Stimulated activated CD4-positive, alpha-beta T cell treated with anti-CD3 and anti-CD28 coated beads, Interleukin-15, amount 100 ng/mL, for 48 hours (primary cell): ENCODE data around the gene LIX1L.

Experiments
- DNase-seq, 2 donors: peaks; one replicate each; pipeline ENCODE4 v3.0.0-alpha.2; 2020; ENCODE audit warnings: low read depth in 2 of 2

LIX1L gene

GRCh38 chr1:145985502-145986439, 28.0 kb upstream of the LIX1L start:
- no peak for DNase-seq

- no peak for DNase-seq
Observed at GRCh38 chr1:145985129-145985501, 27.3 kb upstream of the LIX1L start.

- no peak for DNase-seq
Observed at GRCh38 chr1:145983960-145984830, 26.4 kb upstream of the LIX1L start.

GRCh38 chr1:145983206-145983675, 25.4 kb upstream of the LIX1L start:
- no peak for DNase-seq

GRCh38 chr1:145982010-145982723, 24.4 kb upstream of the LIX1L start:
- DNase-seq: no peak

GRCh38 chr1:145980457-145980994, 22.7 kb upstream of the LIX1L start:
- DNase-seq: no peak

- no peak for DNase-seq
Observed at GRCh38 chr1:145979746-145980456, 22.1 kb upstream of the LIX1L start.

- DNase-seq: peak; percentile 80 to 81
Observed at GRCh38 chr1:145978854-145979745, 21.3 kb upstream of the LIX1L start.

GRCh38 chr1:145978471-145978853, 20.6 kb upstream of the LIX1L start:
- DNase-seq: no peak

- DNase-seq: peak in 1 of 2 donors; percentile 59
Observed at GRCh38 chr1:145977486-145978470, 20.0 kb upstream of the LIX1L start.

GRCh38 chr1:145977016-145977415, 19.2 kb upstream of the LIX1L start:
- DNase-seq: no peak

GRCh38 chr1:145975216-145975615, 17.4 kb upstream of the LIX1L start:
- DNase-seq: no peak

- no peak for DNase-seq
Observed at GRCh38 chr1:145974721-145975120, 16.9 kb upstream of the LIX1L start.

GRCh38 chr1:145972580-145972979, 14.8 kb upstream of the LIX1L start:
- no peak for DNase-seq

- no peak for DNase-seq
Observed at GRCh38 chr1:145967288-145967687, 9.5 kb upstream of the LIX1L start.

- no peak for DNase-seq
Observed at GRCh38 chr1:145965119-145965744, 7.4 kb upstream of the LIX1L start.

- DNase-seq: peak; percentile 85 to 87
Observed at GRCh38 chr1:145964328-145965118, 6.7 kb upstream of the LIX1L start, which contains the start of the genes ANKRD34A and POLR3GL. TSS of gene ANKRD34A (minus strand) at chr1:145964575. CDS start at chr1:145961759, 2,816 bp downstream. TSS of gene POLR3GL (plus strand) at chr1:145964690. CDS start at chr1:145974866, 10,176 bp downstream.
